KMS-11 (cell line): Measurements from ENCODE around the gene ZNF581.

Source experiments
- H2AFZ ChIP-seq: fragments of 200-600 bp; sonication (generic); 2 replicates; pipeline ENCODE4 v1.6.1; 2016; ENCODE audit warnings: antibody characterized with exemption, mixed run types, low read depth
- H3K27ac ChIP-seq: fragments of 200-600 bp; sonication (generic); 2 replicates; pipeline ENCODE4 v1.6.1; 2016; ENCODE audit warnings: mild to moderate bottlenecking, mixed run types
- H3K27me3 ChIP-seq: fragments of 200-600 bp; sonication (generic); 2 replicates; pipeline ENCODE4 v1.6.1; 2017; ENCODE audit warnings: mild to moderate bottlenecking, low read depth, mixed run types, moderate library complexity; ENCODE audit not compliant: insufficient read depth
- H3K36me3 ChIP-seq: fragments of 200-600 bp; sonication (generic); 2 replicates; pipeline ENCODE4 v1.6.1; 2017; ENCODE audit warnings: mild to moderate bottlenecking, mixed run types; ENCODE audit not compliant: insufficient read depth
- H3K4me1 ChIP-seq: fragments of 200-600 bp; sonication (generic); 2 replicates; pipeline ENCODE4 v1.6.1; 2016; ENCODE audit warnings: mild to moderate bottlenecking, low read depth, mixed run types; ENCODE audit not compliant: poor library complexity, severe bottlenecking
- H3K4me2 ChIP-seq: fragments of 200-600 bp; sonication (generic); 2 replicates; pipeline ENCODE4 v1.7.0; 2016; ENCODE audit warnings: mild to moderate bottlenecking, mixed run types
- H3K4me3 ChIP-seq: fragments of 200-600 bp; sonication (generic); IDR thresholded peaks from 2 replicates; pipeline ENCODE4 v1.6.1; 2017; ENCODE audit warnings: low read depth, low read length, mixed read lengths; ENCODE audit not compliant: insufficient read depth
- H3K79me2 ChIP-seq: fragments of 200-600 bp; sonication (generic); 2 replicates; pipeline ENCODE4 v1.6.1; 2016; ENCODE audit warnings: low read depth, mixed run types; ENCODE audit not compliant: insufficient read depth
- H3K9ac ChIP-seq: fragments of 200-600 bp; sonication (generic); 2 replicates; pipeline ENCODE4 v1.6.1; 2016; ENCODE audit warnings: mild to moderate bottlenecking, mixed run types
- H4K20me1 ChIP-seq: fragments of 200-600 bp; sonication (generic); 2 replicates; pipeline ENCODE4 v1.6.1; 2016; ENCODE audit warnings: mild to moderate bottlenecking, mixed run types; ENCODE audit not compliant: insufficient read depth
- TF ChIP-seq, protein P1 (sequence below): fragments of 200-600 bp; sonication (generic); conservative IDR thresholded peaks from 2 replicates; pipeline ENCODE4 v1.6.1; 2017; ENCODE audit warnings: low read depth, mild to moderate bottlenecking, antibody characterized with exemption, low read length, moderate library complexity, mixed read lengths

ZNF581 gene

DNA sequence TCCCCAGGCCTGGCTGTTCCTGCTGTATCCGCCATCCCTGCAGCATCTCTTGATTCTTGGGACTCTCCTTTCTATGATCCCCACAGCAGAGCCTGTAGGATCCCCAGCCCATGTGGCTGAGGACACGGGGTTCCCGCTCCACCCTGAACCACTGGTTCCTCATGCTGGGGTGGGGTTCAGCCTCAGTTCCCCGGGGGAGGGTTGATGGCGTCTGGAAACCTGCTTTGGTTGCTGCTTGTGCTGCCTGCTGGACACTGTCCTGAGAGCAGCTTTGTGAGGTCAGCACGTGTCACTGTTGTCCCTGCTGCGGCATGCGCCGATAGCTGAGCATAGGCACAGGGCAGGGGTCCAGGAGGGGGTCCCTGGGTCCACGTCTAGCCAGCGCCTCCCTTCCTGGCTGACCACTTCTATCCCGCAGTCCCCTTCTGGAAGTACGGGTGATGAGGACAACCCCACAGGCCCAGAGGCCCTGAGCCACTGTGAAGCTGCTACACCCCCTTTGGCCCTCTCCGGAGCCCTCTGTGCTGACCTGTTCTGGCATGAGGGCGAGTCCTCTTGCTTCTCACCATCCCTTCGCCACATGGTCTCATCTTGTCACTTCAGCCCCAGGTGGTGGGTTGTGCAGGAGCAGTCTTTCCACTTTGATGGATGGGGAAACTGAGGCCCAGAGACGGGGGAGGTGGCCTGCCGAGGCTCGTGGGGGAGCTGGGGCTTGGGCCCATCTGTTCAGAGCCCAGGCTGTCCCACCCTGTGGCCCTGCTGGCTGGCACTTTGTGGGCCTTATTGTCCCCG is 37.1 kb downstream of the ZNF581 start:
- Histone ChIP-seq H3K27me3 (no peaks in the 10 kb centered on the region), H3K27ac (no peak overlapping the region), H2AFZ (no peak overlapping the region), H4K20me1 (0 out of 2 replicates have a peak, but pooled peaks cover 11% of the 10 kb centered on the region), H3K4me1 (peaks cover 25% of the 10 kb centered on the region), H3K4me3 (no peak overlapping the region), H3K79me2 (peaks cover 81% of the 10 kb centered on the region), H3K4me2 (no peak overlapping the region), H3K9ac (no peak overlapping the region), H3K36me3 (no peaks in the 10 kb centered on the region; the same call in 1 of the 2 replicates)
- TF ChIP-seq, protein P1, sequence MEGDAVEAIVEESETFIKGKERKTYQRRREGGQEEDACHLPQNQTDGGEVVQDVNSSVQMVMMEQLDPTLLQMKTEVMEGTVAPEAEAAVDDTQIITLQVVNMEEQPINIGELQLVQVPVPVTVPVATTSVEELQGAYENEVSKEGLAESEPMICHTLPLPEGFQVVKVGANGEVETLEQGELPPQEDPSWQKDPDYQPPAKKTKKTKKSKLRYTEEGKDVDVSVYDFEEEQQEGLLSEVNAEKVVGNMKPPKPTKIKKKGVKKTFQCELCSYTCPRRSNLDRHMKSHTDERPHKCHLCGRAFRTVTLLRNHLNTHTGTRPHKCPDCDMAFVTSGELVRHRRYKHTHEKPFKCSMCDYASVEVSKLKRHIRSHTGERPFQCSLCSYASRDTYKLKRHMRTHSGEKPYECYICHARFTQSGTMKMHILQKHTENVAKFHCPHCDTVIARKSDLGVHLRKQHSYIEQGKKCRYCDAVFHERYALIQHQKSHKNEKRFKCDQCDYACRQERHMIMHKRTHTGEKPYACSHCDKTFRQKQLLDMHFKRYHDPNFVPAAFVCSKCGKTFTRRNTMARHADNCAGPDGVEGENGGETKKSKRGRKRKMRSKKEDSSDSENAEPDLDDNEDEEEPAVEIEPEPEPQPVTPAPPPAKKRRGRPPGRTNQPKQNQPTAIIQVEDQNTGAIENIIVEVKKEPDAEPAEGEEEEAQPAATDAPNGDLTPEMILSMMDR, result no peak

DNA sequence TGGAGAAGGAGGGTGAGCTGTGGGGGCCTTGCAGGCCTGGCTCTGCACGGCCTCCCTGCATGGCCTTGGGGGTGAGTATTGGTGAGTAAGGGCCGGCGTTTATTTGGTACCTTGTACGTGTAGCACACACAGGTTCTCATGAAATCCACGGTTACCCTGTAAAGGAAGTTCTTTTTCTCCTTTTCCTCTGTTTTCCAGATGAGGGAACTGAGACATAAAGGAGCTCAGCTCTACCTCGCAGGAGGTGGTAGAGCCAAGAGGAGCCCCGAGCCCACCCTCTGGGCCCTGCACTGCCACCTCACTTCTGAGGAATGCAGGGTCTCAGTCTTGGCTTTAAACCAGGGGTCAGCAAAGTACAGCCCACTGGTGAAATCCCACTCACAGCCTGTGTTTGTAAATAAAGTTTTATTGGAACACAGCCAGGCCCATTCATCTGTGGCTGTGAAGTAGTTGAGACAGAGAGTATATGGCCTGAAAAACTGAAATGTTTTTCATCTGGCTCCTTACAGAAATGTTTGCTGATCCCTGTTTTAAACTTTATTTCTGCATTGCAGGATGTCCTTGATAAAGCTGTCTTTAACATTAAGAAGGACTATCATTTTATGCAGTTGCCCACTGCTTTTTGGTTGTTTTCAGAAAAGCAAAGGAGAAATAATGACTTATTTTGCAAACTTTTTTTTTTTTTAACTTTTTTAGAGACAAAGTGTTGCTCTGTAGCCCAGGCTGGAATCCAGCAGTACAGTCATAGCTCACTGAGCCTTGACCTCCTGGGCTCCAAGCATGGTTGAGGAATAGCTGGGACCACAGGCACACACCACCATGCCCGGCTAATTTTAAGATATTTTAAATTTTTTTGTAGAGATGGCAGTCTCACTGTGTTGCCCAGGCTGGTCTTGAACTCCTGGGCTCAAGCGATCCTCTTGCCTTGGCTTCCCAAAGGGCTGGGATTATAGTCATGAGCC is 38.0 kb downstream of the ZNF581 start:
- Histone ChIP-seq H3K36me3 (no peaks in the 10 kb centered on the region; the same call in 1 of the 2 replicates), H3K27me3 (no peaks in the 10 kb centered on the region), H3K4me3 (no peak overlapping the region), H3K27ac (no peak overlapping the region), H3K9ac (no peak overlapping the region), H3K79me2 (peaks cover 72% of the 10 kb centered on the region), H3K4me2 (no peak overlapping the region), H4K20me1 (0 out of 2 replicates have a peak, but pooled peaks cover 11% of the 10 kb centered on the region), H2AFZ (no peak overlapping the region), H3K4me1 (peaks cover 21% of the 10 kb centered on the region)
- TF ChIP-seq, protein P1, result no peak

DNA sequence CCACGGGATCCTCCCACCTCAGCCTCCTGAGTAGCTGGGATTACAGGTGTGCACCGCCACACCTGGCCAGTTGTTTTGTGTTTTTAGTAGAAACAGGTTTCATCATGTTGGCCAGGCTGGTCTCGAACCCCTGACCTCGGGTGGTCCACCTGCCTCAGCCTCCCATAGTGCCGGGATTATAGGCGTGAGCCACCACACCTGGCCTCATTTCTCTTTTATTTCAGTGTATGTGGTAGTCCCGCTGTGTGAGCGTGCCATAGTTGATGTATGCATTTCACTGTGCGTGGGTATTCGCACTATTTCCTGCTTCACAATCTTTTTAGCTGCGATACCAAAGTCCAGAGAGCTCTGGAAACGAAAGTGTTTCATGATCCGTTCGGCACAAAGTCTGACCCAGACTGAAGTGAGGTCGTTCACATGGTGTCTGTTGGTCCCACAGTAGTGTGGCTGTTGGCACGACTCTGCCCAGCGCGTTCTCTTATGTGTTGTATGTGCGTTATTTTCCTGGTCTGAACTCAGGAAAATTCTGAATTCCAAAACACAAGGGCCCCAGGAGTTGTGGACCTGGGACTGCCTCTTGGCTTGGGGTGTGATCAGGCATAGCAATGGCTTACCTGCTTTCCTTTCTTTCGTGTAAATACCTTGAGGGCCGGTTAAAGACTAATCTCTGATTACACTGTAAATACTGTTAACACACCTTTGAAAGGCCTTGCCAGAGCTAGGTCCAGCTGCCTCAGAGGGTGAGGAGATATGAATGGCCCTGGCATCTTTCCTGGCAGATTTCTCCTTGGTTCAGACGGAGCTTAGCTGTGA is 40.2 kb downstream of the ZNF581 start:
- TF ChIP-seq, protein P1, result no peak
- Histone ChIP-seq H3K4me3 (no peak overlapping the region), H3K27ac (no peak overlapping the region), H3K4me1 (no peaks in the 10 kb centered on the region), H2AFZ (no peak overlapping the region), H3K27me3 (no peaks in the 10 kb centered on the region), H3K4me2 (no peak overlapping the region), H3K79me2 (peaks cover 50% of the 10 kb centered on the region), H3K36me3 (no peaks in the 10 kb centered on the region; the same call in 1 of the 2 replicates), H3K9ac (no peak overlapping the region), H4K20me1 (0 out of 2 replicates have a peak, but pooled peaks cover 11% of the 10 kb centered on the region)
